GM21717 (cell line): ENCODE data around the gene HIGD1B.

Experiments
- ATAC-seq: cut with Tn5 transposase; IDR thresholded peaks from one replicate; pipeline ENCODE4 v1.9.1; 2021; ENCODE audit warnings: mild to moderate bottlenecking, moderate library complexity; ENCODE audit not compliant: unreplicated experiment

The HIGD1B gene

DNA sequence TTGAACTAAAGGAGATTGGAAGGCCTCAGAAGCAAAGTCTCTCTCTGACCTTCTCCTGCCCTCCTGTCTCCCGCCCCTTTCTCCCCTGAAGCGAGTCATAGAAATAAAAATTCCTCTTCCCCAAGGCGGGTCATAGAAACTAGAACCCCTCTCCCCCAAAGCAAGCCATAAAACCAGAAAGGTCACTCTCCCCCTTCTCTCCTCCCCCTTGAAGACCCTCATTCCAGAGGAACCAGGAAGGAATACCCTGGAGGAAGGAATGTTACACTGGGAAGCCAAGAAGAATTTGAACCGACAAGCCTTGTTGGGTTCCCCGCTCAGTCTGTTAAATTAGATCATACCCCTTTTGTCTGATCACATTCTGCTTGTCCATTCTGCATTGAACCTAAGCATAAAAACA, 14.9 kb upstream of the HIGD1B start:
- ATAC-seq, result no peak

DNA sequence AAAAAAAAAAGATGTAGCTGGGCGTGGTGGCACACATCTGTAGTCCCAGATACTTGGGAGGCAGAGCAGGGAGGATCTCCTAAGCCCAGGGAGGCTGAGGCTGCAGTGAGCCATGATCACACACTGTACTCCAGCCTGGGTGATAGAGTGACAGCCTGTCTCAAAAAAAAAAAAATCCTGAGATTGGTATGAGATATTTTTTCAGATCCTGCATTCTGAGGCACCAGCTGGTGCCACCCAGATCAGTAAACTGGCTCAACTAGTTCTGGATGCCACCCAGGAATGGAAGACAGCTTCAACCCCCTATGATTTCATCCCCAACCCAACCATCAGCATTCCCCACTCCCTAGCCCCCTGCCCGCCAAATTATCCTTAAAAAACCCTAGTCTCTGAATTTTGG, 10.5 kb upstream of the HIGD1B start:
- no peak for ATAC-seq

GRCh38 chr17:44840274-44840673, 7.4 kb upstream of the HIGD1B start:
- ATAC-seq, result no peak

- no peak for ATAC-seq
Observed at GRCh38 chr17:44840936-44841335, 6.7 kb upstream of the HIGD1B start.

- ATAC-seq, result no peak
Observed at GRCh38 chr17:44842748-44843147, 4.9 kb upstream of the HIGD1B start.

GRCh38 chr17:44844390-44844830, 3.3 kb upstream of the HIGD1B start:
- no peak for ATAC-seq

- ATAC-seq, result no peak
Observed at GRCh38 chr17:44846206-44846605, 1.5 kb upstream of the HIGD1B start.

GRCh38 chr17:44848257-44848795, 643 bp downstream of the HIGD1B start:
- no peak for ATAC-seq

- ATAC-seq, result no peak
Observed at GRCh38 chr17:44848961-44849489, 1.3 kb downstream of the HIGD1B start.

DNA sequence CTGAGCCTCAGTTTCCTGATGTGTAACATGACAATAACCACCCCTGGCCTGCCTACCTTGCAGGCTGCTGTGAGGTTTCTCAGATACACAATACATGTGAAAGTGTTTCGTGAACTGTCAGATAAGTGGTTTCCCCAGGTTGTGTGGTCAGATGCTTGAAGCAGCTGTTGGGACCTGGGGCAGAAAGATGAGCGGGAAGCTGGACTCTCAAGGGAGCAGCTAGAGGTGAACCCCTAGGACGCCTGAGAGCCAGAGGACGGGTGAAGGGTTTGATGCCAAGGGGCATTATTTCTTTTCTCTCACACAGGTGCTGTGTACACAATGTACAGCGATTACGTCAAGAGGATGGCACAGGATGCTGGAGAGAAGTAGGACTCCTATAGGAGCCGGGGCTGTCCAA, 2.3 kb downstream of the HIGD1B start:
- ATAC-seq, result no peak

GRCh38 chr17:44850612-44851011, 2.9 kb downstream of the HIGD1B start:
- ATAC-seq, result no peak

GRCh38 chr17:44854192-44854591, 6.5 kb downstream of the HIGD1B start:
- no peak for ATAC-seq

GRCh38 chr17:44859701-44860100, 12.0 kb downstream of the HIGD1B start:
- ATAC-seq, result no peak

DNA sequence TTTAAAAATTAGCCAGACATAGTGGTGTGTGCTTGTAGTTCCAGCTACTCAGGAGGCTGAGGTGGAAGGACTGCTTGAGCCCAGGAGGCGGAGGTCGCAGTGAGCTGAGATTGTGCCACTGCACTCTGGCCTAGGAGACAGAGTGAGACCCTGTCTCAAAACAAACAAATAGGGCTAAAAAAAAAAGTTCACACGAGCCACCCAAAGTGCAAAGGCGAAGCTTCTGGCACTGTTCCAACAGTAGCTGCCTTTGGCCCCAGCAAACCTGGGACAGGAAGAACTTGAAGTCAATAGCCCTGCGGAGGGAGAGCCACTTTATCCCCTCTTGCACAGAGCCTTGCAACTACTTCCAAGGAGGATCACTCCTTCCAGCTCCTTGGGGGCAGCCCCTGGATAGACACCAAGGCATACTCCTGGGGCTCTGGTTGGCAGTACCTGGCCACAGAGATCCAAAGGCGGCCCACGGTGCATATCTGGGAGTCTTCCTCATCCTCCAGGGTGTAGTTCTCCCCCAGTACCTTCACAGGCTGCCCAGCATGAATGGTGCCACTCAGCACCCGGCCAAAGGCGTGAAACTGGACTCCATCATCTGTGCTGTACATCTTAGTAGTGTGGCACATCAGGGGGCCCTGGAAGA, 14.7 kb downstream of the HIGD1B start:
- no peak for ATAC-seq

DNA sequence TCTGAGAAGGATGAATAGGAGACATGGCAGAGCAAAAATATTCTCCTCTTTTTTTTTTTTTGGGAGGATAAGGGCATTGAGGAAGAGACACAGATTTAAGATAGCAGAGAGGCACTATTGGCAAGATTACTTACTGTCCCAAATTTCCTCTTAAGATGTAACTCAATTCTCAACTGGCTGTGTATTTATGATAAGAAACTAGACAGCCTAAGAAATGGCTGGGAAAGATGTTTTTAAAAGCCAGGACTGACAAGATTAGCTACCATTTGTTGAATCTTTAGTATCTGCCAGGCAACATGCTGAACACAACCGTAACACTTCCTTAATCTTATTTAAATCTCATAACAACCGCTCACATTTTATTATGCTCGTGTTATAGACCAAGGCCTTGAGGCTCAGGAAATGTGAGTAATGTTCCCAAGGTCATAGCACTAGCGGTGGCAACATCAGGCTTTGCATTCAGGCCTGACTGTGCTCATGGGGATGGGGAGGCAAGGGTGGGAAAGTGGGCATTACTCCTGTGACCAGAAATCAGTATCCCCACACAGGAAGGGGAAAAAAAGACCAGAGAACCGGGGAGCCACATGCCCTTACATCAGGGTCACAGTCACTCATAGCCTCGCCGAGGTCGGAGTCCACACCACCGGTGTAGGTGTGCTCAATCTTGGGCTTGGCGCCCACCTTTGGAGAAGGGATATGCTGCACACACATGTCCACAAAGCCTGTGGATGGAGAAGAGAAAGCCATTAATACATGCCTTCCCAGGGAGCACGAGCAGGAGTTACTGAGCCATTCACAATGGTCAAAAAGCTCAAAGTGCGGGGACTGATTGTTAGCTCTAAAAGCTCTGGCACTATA, 15.6 kb downstream of the HIGD1B start:
- ATAC-seq, result no peak

DNA sequence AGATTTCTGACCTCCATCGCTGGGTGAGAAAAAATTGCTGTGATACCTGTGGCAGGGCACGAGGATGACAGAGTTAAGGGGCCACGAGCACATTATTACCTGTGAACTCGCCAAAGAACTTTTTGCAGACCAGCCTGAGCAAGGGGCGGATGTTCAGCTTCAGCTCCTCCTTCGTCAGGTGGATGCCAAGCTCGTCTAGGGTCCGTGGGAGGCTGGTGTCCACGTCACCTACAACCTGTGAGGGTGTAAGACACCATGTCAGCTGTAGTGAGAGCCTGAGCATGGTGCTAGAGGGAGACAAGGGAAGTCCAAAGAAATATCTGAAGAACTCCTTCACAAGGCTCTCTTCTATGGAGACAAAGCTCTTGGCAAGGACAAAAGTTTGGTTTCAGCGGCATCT, 17.1 kb downstream of the HIGD1B start:
- ATAC-seq, result no peak

GRCh38 chr17:44865231-44865660, 17.6 kb downstream of the HIGD1B start:
- no peak for ATAC-seq

DNA sequence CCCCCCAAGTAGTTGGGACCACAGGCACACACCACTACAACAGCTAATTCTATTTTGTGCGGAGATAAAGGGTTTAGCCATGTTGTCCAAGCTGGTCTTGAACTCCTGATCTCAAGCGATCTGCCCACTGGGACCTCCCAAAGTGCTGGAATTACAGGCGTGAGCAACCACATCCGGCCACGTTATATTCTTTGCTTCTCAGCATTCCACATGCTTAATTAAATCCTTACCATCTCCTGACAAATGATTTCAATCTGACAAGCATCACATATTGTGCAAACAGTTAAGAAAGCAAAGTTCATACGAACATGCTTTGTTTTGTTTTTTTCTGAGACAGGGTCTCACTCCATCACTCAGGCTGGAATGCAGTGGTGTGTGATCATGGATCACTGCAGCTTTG, 18.2 kb downstream of the HIGD1B start:
- ATAC-seq, result no peak

DNA sequence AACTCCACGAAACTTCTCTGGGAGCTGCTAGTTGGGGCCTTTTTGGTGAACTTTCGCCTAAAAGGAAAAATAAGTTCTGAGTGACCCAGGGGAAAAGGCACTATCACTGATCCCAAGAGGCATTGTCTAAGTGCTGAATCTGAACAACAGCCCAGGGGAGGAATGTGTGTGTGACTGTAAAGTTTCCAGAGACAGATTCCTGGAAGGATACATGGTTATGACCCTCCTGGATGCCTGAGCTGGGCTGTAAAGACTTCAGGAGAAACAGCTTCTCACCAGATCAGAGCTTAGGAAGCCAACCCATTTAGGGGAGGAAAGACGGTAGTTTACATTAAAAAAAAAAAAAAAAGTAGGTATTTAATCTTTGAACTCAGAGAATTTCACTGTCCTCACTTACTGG, 20.2 kb downstream of the HIGD1B start:
- ATAC-seq, result no peak

- no peak for ATAC-seq
Observed at GRCh38 chr17:44871556-44871955, 23.9 kb downstream of the HIGD1B start.

DNA sequence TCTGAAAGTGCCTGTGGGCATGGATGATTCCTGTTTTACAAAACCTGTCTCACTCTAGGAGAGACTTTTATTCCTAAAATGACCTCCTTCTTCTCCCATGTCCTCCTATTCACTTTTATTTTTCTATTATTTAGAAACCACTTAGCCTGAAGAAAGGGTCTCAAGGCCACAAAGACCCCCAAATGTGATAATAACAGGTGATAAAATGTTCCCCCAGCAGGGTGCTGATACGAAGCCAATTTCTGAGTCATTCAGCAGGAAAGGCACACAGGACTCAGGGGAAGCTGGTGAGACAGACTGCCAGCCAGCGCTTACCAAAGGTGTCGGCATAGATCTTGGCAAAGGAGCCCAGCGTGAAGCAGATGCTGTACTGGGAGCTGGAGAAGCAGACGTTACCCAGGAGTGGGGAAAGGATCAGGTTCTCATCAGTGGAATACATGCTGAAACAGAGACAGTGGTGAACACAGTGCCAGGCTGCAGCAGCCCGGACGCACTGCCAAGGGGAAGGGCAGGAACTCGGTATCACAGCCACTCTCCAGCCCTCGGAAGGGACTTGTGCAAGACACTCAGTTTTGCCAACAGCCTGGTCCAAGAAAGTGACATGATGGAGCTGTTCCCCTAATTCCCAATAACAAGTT, 24.6 kb downstream of the HIGD1B start:
- ATAC-seq, result no peak
